NCI-H128 (cell line): Measurements from ENCODE around the gene PFN1.

Experiments used
- DNase-seq: peaks from one replicate; lab custom pipeline; 2025; ENCODE audit not compliant: unreplicated experiment; lab: John Stamatoyannopoulos, UW

Gene PFN1

DNA sequence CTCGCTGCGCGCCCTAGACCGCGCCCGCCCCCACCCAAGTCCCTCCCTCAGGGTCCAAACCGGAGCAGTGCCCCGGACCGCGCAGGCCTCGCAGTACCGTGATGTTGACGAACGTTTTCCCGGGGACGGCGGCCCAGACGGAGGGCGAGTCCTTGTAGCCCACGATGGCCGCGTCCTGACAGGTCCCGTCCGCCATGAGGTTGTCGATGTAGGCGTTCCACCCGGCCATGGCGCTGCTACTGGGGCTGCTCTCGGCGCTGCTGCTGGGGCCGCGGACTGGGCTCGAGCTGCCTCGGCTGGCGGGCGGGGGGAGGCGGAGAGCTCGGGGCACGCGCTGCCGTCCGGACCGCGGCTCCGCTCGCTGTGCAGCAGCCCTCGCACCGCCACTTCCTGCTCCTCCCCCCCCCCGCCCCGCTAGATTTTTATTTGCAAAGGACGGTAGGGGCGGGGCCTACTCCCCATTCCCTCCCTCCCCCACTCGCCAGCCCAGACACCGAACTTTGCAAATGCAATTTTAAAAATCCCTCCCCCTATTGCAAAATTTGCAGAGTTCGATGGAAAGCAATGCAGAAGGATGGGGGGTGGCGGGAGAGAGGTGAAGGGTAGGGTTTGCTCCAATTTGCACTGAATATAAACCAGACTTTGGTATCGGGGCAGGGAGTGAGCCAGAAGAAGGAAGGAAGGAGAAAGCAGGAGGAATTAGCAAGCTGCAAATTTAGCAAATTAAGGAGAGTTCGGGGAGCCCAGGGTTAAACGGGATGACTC lies at the start of gene PFN1:
Gene PFN1, minus strand, starts transcription at position 365 of the 765 bp plus-strand sequence. Its CDS starts 136 bp downstream, at position 229.
- DNase-seq = peak; percentile 45

DNA sequence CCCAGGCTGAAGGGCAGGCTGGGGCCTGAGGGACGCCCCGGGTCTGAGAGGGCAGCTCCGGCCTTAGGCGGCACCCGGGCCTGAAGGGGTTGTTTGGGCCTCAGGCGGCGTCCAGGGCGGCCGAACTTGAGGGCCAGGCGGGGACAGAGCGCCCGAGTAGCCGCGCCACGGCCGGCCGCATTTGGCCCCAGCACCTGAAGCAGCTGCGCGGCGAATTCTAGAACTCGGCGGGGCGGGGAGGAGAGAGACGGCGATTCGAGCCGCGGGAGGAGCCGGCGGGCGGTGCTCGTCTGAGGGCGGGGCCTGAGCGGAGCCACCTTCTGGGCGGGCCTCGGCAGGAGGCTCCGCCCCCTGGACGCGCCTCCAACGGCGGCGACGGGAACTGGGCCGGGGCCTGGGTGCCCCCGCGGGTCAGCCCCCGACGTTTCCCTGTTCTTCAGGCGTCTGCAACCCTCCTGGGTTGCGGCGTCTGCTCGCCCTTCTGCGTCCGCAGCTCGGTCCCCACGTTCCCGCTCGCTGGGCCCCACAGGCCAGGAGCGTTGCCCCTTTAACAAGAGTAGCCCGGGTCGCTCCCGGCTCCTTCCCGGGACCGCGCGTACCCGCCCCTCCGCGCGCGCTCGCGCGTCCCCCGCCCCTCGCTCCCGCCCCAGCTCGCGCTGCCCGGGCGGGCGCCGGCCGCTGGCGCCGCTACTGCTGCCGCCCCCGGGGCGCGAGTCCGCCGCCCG lies 49.1 kb upstream of the PFN1 start, which contains the start of the genes INCA1 and KIF1C:
Gene INCA1, minus strand, starts transcription at position 221 of the 725 bp plus-strand sequence. CDS start 3,085 bp downstream, outside the sequence.
Gene KIF1C, plus strand, starts transcription at position 649 of the 725 bp plus-strand sequence. CDS start 2,297 bp downstream, outside the sequence.
- DNase-seq = peak; percentile 58

DNA sequence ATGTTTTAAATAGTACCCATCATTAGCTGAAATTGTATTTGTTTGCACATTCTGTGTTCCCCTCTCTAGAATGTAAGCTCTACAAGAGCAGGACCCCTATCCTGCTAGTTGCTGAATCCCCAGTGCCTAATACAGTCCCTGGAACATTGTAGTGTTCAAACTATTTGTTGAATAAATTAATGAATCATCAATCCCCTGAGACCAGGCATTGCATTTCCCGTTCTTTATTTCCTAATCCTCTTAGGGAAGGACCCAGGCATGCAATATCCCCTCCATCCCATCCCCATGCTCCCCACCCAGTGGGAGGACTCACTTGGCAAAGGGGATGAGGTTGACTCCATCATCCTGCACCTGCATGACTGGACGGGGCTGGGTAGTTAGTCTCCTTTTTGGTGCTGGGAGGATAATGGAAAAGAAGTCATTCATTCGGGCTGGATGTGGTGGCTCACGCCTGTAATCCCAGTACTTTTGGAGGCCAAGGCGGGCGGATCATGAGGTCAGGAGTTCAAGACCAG lies 45.8 kb upstream of the PFN1 start:
- DNase-seq = no peak

DNA sequence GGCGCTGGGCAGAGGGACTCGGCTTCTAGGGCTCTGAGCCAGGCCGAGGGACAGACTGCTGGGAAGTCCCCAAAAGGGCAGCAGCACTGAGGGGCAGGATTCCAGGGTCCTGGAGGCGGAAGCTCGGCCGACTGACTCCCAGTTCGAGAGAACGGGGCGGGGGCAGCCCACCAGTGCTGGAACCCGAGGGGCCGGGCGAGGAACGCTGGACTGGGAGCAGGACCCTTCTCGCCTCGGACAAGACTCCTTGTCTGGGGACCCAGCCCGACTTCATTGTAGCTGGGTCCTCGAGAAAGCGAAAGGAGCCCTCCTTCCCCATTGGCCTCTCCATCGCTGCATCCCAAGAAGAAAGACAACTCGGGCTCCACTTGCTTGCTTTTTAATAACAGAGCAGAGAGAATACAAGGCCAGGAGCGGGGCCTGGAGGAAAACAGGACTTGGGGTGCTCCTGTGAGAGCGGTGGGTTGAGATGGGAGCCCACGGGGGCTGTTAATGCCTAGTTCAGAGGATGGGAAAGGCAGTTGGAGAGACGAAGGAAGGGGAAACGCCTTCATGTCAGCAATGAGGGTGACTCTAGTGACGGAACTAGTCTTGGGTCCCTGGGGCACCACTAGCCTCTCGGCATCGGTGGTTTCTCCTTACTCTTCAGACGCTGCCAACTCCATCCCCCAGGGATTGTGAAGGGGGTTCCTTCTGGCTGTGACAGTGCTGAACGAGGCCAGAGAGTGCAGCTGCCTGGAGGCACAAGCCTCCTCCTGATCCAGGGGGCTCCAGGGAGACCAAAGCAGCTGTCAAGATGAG lies 39.6 kb upstream of the PFN1 start:
- DNase-seq = no peak

DNA sequence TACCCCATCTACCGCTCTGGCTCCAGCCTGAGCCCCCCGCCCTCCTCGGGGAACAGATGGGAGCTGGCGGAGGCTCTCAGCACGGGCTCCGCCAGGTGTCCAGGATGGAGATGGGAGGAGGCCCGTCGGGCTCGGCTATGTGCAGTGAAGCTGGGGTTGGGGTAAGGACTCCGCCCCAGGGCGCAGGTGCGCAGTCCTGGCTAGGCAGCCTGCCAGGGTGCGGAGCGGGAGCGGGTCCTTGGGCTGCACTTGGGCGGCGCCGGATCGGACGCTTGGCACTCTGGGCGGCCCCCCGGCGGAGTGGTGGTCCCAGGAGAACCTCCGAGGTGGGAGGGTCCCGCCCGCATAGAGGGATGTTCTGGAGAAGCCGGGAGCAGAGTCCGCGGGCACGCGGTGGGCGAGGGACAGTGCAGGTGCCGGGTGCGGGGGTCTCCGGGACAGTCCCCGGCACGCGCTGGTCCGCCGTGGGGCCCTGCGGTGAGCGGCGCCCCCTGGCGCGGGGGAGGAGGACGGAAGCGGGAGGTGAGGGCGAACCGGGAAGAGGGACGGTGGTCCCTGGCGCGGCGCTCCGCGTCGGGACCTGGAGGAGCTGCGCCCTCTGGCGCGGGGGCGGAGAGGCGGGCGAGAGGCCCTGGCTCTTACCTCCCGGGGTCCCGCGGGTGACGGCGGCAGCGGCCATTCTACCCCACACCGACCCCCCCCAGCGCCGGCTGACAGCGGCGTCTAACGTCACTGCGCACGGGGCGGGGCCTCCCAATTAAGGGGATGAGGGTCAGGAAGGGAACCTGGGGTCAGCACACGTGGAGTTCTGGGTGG lies 38.8 kb upstream of the PFN1 start, which contains the start of gene CAMTA2:
Gene CAMTA2, minus strand, starts transcription at position 725 of the 816 bp plus-strand sequence. CDS start 1,453 bp downstream, outside the sequence.
- no peak for DNase-seq

DNA sequence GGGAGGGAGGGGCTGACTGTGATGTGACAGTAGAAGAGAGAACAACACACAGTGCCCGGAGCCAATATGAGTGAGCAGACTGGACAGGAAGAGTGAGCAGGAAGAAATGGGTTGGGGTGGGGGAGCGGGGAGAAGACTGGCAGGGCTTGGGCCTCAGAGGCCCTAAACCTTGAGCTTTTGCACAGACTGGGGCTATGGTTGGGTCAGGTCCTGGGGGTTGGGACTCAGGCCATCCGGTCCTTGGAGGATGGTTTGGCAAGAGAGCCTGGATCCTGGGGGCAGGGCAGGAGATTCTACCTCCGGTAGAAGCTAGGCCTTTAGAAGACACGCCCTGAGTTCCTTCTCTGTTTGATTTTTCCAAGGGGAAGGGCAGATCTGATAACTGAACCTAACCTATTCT lies 38.1 kb upstream of the PFN1 start:
- no peak for DNase-seq

DNA sequence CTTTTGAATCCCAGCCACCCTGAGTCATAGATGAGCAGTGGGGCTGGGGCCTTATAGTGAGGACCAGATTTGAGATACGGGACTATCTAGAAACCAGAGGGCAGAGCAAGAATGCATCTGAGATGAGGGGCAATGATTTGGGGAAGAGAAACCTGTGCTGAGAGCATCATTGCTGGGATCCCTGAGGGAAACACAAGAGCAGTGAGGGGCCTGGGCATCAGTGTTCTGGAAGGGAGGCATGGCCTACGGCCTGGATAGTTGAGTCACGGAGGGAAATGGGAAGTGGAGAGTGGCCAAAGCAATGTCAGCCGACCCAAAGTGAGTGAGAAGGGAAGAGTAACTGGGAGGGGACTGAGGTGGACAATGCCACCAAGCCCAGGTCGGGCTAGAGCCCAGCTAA lies 34.0 kb upstream of the PFN1 start:
- no peak for DNase-seq

DNA sequence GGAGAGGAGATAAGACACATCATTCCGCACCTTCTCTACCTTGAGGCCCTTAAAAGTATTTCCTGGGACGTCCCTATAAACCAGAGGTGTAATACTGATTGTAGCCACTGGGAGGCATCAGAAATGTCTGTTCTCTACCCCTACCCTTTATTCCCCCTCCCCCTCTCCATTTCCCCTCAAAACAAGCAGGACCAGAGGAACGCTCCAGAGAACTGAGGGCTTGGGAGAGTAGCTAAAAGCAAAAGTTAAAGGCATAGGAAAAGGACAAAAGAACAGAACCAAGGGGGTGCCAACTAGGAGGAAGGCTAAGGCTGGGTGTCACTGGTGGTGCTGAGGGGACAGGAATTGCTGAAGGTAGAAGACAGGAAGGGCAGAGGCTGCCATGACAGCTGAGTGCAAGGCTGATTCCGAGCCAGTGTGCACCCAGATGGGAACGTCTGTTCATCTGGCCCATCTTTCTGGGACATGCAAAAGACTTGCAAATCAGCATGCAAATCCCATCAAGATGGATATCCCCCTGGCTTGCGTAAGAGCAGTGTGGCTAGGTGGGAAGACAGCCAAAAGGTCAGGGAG lies 32.4 kb upstream of the PFN1 start:
- no peak for DNase-seq

DNA sequence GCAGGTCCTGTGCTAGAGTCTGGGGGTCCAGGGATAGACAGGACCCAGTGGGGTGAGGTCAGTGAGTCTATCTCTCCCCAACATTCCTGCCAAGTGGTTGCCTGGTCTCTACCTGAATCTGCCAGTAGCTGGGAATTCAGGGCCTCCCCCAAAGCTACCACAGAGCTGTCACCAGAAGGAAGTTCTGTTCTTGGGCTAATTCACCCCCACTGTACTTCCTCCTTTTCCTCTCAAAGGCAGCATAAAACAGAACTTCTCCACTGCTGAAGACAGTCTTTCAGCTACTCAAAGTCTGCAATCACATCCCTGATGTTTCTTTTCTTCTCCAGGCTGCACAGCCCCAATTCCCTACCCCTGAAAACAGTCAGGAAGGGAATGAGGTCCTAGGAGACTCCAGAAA lies 30.4 kb upstream of the PFN1 start:
- DNase-seq = no peak

DNA sequence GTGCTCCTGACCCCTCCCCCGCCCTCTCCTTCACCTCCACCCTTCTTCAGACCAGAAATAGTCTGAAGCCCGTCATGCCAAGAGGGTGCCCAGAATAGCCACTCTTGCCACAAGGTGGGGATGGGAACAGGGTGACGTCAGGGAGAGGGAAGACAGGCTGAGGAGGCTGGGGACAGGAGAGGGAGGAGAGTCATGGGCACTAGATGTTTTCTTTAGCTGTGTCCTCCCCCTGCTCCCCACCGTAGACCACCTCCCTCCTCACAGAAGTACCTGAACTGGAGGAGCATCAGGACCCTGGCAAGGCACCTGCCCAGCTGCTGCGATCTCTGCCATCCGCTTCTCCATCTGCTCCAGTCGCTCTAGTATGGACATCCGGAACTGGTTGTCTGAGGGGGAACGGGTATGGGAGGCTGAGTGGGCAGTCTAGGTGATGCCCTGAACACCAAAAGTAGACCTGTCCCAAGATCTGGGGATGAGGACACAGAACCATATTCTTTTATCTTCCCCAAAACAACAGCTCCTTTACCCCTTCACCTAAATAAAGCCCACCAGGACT lies 25.9 kb upstream of the PFN1 start:
- no peak for DNase-seq

DNA sequence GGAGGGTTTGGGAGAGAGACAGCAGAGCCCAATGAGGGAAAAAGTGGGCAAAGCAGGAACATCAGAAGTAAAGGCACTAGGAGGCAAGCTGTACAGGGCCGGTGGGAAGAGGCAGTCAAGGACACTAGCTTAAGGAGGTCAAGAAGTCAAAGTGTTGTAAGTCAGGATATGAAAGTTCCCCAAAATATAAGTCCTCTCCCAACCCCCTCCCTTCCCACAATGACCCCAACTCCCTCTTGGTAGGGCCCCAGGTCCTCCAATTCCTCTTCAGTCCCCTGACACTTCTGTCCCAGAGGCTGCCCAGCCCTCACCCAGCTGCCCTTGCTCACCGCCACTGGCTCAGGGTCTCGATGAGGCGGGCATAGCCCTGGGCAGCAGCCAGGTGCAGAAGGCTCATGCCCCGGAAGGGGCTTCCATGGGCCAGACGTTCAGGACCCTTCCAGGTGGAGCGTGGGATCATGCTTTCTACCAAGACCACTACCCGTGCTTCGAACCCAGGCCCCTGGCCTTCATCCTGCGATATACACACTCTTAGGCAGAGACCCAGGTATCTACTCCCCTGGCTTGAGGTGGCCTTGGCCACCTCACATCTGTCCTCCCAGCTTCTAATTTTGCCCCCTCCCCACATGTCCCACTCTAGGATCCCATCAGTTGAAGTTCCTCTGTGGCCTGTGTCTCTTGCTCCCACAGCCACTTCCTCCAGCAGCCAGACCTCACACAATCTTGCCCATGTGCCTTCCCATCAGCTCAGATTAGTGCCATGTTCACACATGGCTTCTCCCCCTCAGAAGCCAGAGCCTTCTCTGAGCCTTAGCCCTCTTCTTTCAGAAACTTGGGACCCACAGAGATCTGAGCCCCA lies 25.2 kb upstream of the PFN1 start:
- no peak for DNase-seq

DNA sequence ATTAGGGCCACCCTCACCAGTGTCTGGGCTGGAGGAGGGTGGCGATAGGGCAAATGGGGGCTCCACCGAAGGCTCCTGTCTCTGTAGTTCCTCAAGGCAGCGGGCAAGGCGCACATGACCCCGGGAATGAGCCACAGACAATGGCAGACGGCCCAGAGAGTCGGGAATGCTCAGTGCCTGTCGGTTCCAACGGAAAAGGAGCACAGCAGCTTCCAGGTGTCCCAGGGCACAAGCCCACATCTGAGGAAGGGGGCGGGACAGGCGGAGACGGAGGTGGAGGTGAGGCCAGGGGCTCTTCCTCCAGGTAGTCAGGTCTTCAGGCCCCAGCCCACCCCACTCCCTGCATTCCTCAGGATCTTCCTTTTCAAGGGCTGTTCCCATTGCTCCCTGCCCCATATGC lies 24.4 kb upstream of the PFN1 start:
- no peak for DNase-seq

DNA sequence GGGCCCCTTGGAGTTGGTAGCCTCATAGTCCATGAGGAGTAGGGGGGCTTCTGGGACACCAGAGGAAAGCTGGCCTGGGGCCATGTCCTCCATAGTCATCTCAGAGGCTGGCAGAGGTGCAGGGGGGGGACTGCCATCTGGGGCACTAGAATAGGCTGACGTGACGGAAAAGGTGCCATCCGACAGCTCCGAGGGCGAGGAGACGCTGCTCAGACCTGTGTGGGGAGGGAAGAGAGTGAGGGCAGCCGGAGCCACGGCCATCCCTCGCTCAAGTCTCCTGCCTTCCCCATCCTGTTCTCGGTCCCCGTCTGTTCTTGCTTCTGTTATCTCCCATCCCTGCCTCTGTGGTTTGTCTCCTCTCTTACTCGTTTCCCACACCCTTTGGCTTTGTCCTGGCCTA lies 24.0 kb upstream of the PFN1 start:
- no peak for DNase-seq

DNA sequence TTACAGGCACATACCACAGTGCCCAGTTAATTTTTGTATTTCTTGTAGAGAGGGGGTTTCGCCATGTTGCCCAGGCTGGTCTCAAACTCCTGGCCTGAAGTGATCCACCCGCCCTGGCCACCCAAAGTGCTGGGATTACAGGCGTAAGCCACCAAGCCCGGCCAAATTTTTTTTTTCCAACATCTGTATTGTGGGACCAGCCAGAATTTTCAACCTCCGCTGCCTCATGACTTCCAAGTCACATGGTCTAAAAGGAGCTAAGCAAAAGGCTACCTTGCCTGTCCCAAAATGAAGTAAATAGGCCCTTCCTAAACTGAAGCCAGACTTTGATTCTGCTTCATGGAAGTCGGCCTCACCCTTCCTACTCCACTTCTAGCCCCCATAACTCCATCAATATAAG lies 23.5 kb upstream of the PFN1 start:
- DNase-seq = no peak

DNA sequence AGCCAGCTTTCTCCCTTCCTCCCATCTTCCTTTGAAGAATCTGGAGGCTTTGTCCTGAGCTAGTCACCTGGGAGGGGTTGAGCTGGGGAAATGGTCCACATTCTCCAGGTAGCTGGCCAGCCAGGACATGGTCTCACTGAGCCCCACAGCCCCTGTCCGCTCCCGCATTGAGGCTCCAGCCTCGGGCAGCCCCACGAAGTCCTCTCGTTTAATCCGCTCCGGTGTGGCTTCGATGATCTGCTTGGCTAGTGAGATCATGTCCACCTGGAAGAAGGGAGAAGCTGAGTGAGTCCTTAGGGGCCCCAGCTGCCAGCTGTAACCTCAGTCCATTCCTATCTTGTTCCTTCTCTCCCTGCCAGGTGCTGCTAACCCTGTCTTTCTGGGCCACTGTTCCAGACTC lies 21.9 kb upstream of the PFN1 start:
- DNase-seq = no peak

DNA sequence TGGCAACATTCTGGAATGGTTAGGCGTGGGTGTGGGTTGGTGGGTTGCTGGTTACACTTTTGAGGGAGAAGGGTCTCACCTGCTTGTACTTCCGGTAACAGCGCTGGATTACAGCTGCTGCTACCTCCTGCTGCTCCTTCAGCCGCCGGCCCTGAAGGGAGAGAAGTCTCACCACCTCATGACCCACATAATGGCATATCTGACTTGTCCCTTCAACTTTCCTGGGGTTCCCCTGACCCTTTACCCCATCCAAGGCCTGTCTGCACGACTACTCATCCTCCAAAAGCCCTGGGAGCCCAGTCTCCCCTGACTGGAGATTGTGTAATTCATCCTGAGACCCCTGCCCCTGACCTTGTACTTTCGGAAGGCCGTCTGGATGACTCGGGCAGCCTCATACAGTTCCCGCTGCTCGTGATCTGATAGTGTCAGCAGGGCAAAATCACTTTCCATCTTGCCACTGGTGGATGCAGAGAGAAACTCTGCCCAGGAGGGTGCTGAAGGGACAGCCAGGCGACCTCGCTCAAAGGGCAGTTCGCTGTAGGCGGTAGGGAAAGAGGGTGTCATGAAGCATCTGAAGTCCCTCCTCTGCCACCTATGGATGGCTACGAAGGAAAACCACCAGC lies 21.3 kb upstream of the PFN1 start:
- DNase-seq = no peak

DNA sequence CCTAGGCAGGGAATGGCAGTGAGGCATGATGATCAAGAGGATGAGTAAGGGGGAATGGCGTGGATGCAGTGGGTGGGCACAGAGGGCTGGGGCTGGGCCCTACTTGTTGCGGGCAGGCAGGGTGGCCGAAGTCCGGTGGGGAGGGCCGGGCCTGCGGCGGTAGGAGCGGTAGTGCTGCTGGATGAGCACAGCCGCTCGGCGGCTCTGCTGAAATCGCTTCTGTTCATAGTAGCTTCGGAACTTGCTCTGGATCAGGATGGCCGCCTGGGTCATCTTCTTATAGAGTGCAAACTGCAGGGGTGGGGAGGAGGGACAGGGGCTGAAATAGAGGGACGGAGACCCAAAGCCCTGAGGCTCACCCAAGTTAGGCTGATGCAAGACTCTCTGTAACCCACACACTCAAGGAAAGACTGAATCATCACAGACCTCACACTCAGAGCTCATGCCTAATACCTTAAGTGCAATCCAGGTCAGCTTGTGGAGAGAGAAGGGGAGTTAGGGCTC lies 20.8 kb upstream of the PFN1 start:
- no peak for DNase-seq

DNA sequence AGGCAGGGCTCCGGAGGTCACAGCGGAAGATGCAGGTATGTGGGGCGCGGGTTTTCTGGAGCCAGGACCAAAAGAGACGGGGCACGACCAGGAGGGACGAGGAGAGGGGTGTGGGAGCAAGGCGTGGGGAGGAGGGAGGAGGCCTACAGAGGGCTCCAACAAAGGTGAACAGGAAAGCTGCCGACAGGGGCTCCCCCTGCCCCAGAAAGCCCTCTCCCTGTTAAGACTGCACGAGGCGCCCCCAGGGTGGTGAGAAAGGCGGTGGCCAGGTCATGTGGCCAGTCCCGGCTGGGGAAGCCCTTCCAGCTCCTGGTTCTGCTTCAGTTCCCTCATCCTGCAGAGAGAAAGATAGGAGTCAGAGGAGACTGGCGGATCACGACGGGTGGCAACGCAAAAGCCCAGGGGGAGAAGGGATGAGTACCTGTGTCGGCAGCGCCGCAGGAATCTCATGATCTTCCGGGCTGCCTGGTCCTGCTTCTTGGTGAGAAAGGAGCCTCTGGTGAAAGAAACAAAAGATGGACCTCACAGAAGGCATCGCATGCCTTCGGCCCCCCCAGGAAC lies 20.2 kb upstream of the PFN1 start:
- DNase-seq = no peak
